Measurements from ENCODE around the gene HK1.
A peak's percentile ranks its signal among the peaks of the same experiment; 100 is the strongest.

Gene HK1

DNA sequence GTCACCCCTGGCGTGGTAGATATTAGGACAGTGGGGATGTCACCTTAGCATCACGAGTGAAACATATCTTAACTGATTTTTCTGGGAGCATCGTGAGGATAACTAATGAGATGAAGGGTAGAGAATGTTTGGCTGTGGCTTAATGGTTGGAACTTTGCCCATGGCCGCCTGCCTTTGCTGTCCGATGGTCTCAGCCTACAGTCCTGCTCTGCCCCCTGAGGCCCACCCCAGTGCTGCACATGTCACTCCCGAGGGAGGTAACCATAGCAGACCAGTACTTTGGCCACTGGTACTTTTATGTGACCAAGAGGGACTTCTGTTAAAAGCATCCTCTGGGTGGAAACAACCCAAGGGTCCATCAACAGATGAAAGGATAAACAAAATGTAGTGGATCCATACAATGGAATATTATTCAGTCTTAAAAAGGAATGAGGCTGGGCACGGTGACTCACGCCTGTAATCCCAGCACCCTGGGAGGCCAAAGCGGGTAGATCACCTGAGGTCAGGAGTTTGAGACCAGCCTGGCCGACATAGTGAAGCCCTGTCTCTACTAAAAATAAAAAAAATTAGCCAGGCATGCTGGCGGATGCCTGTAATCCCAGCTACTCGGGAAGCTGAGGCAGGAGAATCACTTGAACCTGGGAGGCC is 80.0 kb downstream of the HK1 start:
- DNase-seq (ENCODE audit: low read depth), result no peak
- TF ChIP-seq MAX (IDR thresholded peaks at IDR 0.05; ENCODE audit: low read depth, low read length), result no peak
- H3K4me3 ChIP-seq (ENCODE audit: low read depth, low read length), result no peak overlapping the region

DNA sequence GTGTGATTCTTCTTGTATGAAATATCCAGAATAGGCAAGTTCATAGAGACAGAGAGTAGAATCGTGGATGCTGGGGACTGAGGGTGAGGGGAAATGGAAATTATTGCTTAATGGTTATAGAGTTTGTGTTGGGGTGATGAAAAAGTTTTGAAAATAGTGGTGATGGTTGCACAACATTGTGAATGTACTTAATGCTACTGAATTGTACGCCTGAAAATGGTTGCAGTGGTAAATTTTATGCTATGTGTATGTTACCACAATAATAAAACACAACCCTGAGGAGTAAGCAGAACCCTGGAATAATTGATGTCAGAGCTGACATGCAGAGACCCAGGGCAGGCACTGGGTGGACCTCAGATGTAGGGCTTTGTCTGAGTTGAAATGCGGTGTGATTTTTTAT is 80.9 kb downstream of the HK1 start:
- TF ChIP-seq MYC (IDR thresholded peaks at IDR 0.05; ENCODE audit: low read depth, low read length), result no peak
- TF ChIP-seq MAX (IDR thresholded peaks at IDR 0.05; ENCODE audit: low read depth, low read length), result no peak
- TF ChIP-seq CTCF (IDR thresholded peaks at IDR 0.05; ENCODE audit: low read depth, low read length), result no peak
- no peak for TF ChIP-seq POLR2A (IDR thresholded peaks at IDR 0.05; ENCODE audit: extremely low read depth, insufficient read length)
- no peak overlapping the region for H3K4me3 ChIP-seq (ENCODE audit: low read depth, low read length)
- peak; percentile 76 for DNase-seq (ENCODE audit: low read depth)

- H3K4me3 ChIP-seq (ENCODE audit: low read depth, low read length), result no peak overlapping the region
- DNase-seq (ENCODE audit: low read depth), result peak; percentile 25
- TF ChIP-seq POLR2A (IDR thresholded peaks at IDR 0.05; ENCODE audit: extremely low read depth, insufficient read length) (no peak), MAX (IDR thresholded peaks at IDR 0.05; ENCODE audit: low read depth, low read length) (no peak)
Observed at GRCh38 chr10:69359594-69359993, 81.3 kb downstream of the HK1 start.

- DNase-seq (ENCODE audit: low read depth), result no peak
- H3K4me3 ChIP-seq (ENCODE audit: low read depth, low read length), result no peak overlapping the region
- TF ChIP-seq MAX (IDR thresholded peaks at IDR 0.05; ENCODE audit: low read depth, low read length), result no peak
- TF ChIP-seq POLR2A (IDR thresholded peaks at IDR 0.05; ENCODE audit: extremely low read depth, insufficient read length), result no peak
- TF ChIP-seq CTCF (IDR thresholded peaks at IDR 0.05; ENCODE audit: low read depth, low read length), result no peak
- no peak for TF ChIP-seq MYC (IDR thresholded peaks at IDR 0.05; ENCODE audit: low read depth, low read length)
Observed at GRCh38 chr10:69360485-69361302, 82.4 kb downstream of the HK1 start.

DNA sequence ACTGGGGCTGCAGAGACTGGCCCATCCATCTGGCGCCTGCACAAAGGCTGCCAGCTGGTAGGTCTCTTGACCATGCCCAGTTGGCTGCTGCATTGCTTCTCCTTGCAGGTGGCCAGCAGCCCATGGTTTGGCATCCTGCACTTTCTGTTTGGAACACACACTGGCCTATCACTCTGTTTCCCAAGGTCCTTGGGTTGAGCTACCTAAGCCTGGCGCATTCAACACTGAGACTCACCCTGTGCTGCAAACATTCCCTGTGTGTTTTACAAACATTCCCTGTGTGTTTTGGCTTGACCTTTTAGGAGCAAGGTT is 83.0 kb downstream of the HK1 start:
- TF ChIP-seq CTCF (IDR thresholded peaks at IDR 0.05; ENCODE audit: low read depth, low read length) (no peak), POLR2A (IDR thresholded peaks at IDR 0.05; ENCODE audit: extremely low read depth, insufficient read length) (no peak), MYC (IDR thresholded peaks at IDR 0.05; ENCODE audit: low read depth, low read length) (no peak), MAX (IDR thresholded peaks at IDR 0.05; ENCODE audit: low read depth, low read length) (no peak)
- DNase-seq (ENCODE audit: low read depth), result no peak
- H3K4me3 ChIP-seq (ENCODE audit: low read depth, low read length), result no peak overlapping the region

DNA sequence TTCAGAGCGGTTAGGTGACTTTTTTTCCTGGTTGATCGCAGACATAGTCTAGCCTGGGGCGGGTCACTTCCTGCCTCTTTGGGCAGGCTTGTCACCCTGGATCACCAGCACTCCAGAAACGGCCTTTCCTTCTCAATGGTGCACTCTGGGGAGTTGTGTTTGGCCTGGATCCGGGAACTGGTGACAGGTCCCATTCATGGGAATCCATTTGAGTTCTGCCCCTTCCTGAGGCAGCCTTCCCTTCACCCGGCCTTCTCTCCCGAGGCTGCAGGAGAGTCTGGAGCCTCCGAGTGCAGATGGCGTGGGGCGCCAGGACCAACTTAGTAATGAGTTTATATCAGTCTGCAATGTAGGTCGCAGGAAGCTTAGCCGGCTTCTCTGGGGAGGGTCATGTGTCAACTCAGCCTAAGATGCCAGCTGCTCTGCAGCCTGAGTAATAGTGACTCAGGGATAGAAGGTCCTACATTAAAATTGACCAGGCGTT is 84.2 kb downstream of the HK1 start:
- H3K4me3 ChIP-seq (ENCODE audit: low read depth, low read length), result no peak overlapping the region
- TF ChIP-seq MYC (IDR thresholded peaks at IDR 0.05; ENCODE audit: low read depth, low read length), result no peak
- no peak for TF ChIP-seq CTCF (IDR thresholded peaks at IDR 0.05; ENCODE audit: low read depth, low read length)
- TF ChIP-seq MAX (IDR thresholded peaks at IDR 0.05; ENCODE audit: low read depth, low read length), result no peak
- no peak for TF ChIP-seq POLR2A (IDR thresholded peaks at IDR 0.05; ENCODE audit: extremely low read depth, insufficient read length)
- no peak for DNase-seq (ENCODE audit: low read depth)

Data from NB4 (cell line).